Measurements from ENCODE around the gene MTG2.

The MTG2 gene

GRCh38 chr20:62227591-62227976 is 44.8 kb downstream of the MTG2 start:
- TF ChIP-seq ZNF585B (tag by site-specific recombination; IDR thresholded peaks at IDR 0.05) (no peak), ZBTB17 (tag by site-specific recombination; IDR thresholded peaks at IDR 0.05) (0 out of 2 replicates have a peak, but pooled peaks have one; percentile 17)
- H3K27ac ChIP-seq (ENCODE audit: extremely low read depth, low read depth, low read length): no peak overlapping the region
- POLR2A ChIA-PET: no interaction called here
- no peaks in the 10 kb centered on the region for H3K4me1 ChIP-seq (ENCODE audit: control insufficient read depth, insufficient read depth, low read length)
- no peak overlapping the region for H3K4me3 ChIP-seq (ENCODE audit: low read depth, low read length)
- H3K36me3 ChIP-seq (ENCODE audit: control insufficient read depth in 2 of 2, insufficient read depth in 1 of 2, low read length in 2 of 2): no peaks in the 10 kb centered on the region
- CTCF ChIA-PET: no interaction called here
- no peaks in the 10 kb centered on the region for H3K9me3 ChIP-seq (ENCODE audit: control insufficient read depth, insufficient read depth, low read depth, low read length)

- H3K27ac ChIP-seq (ENCODE audit: extremely low read depth, low read depth, low read length): no peak overlapping the region
- H3K9me3 ChIP-seq (ENCODE audit: control insufficient read depth, insufficient read depth, low read depth, low read length): no peaks in the 10 kb centered on the region
- no peak overlapping the region for H3K4me3 ChIP-seq (ENCODE audit: low read depth, low read length)
- ChIA-PET CTCF (no interaction called here), POLR2A (no interaction called here)
- no peaks in the 10 kb centered on the region for H3K4me1 ChIP-seq (ENCODE audit: control insufficient read depth, insufficient read depth, low read length)
- no peaks in the 10 kb centered on the region for H3K36me3 ChIP-seq (ENCODE audit: control insufficient read depth in 2 of 2, insufficient read depth in 1 of 2, low read length in 2 of 2)
- no peak for TF ChIP-seq ZNF449 (tag by site-specific recombination; IDR thresholded peaks at IDR 0.05)
- TF ChIP-seq ZBTB6 (tag by site-specific recombination; IDR thresholded peaks at IDR 0.05): no peak
- TF ChIP-seq HOXA7 (CRISPR knock-in tag; IDR thresholded peaks at IDR 0.05; ENCODE audit: borderline replicate concordance): no peak
- TF ChIP-seq HOXC10 (CRISPR knock-in tag; IDR thresholded peaks at IDR 0.05): no peak
- no peak for TF ChIP-seq ZNF140 (tag by site-specific recombination; IDR thresholded peaks at IDR 0.05)
- TF ChIP-seq ZNF155 (tag by site-specific recombination; IDR thresholded peaks at IDR 0.05): no peak
- TF ChIP-seq KLF17 (tag by site-specific recombination; IDR thresholded peaks at IDR 0.05): no peak
- no peak for TF ChIP-seq PATZ1 (tag by site-specific recombination; IDR thresholded peaks at IDR 0.05)
- no peak for TF ChIP-seq ZSCAN23 (tag by site-specific recombination; IDR thresholded peaks at IDR 0.05)
- no peak for TF ChIP-seq ZNF701 (tag by site-specific recombination; IDR thresholded peaks at IDR 0.05)
- 0 out of 2 replicates have a peak, but pooled peaks have one; percentile 15 for TF ChIP-seq WT1 (tag by site-specific recombination; IDR thresholded peaks at IDR 0.05)
- no peak for TF ChIP-seq ZSCAN4 (tag by site-specific recombination; IDR thresholded peaks at IDR 0.05)
- TF ChIP-seq ZNF518A (tag by site-specific recombination; conservative IDR thresholded peaks at IDR 0.05; ENCODE audit: low read depth): no peak
- peak; percentile 79 for TF ChIP-seq SP3 (tag by site-specific recombination; IDR thresholded peaks at IDR 0.05)
- peak; percentile 94 for TF ChIP-seq KLF1 (tag by site-specific recombination; IDR thresholded peaks at IDR 0.05)
- peak; percentile 54 for TF ChIP-seq SP2 (tag by site-specific recombination; IDR thresholded peaks at IDR 0.05)
- no peak for TF ChIP-seq KLF8 (tag by site-specific recombination; IDR thresholded peaks at IDR 0.05)
- no peak for TF ChIP-seq ATF2 (tag by site-specific recombination; IDR thresholded peaks at IDR 0.05; ENCODE audit: low read depth)
- no peak for TF ChIP-seq ZNF585B (tag by site-specific recombination; IDR thresholded peaks at IDR 0.05)
Observed at GRCh38 chr20:62227977-62228958, 45.4 kb downstream of the MTG2 start.
